ENCODE measurements around the gene OLFML2A.
"Not testable (repeated sequence)": the region's sequence is repeated elsewhere in the genome, so short reads cannot be mapped to it uniquely, and the experiment has no call there.

Gene OLFML2A

DNA sequence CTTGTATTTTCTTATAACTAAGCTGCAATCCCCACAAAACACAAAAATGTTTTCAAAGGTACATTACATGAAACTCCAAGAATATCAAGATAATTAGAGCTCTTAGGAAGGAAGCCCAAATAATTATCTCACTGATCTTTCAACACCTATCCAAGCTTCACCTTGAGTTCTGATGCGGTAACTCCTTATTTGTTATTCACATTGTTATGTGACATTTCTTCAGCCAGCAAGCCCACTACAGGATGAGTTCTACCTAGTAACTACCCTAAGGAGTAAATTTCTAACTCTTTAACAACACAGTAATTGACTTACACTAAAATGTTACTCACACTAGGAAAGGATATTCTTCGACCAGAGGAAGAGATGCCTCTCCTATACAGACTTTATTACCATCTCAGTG, 15.7 kb upstream of the OLFML2A start:
- no peak for DNase-seq (ENCODE audit: low read depth)

DNA sequence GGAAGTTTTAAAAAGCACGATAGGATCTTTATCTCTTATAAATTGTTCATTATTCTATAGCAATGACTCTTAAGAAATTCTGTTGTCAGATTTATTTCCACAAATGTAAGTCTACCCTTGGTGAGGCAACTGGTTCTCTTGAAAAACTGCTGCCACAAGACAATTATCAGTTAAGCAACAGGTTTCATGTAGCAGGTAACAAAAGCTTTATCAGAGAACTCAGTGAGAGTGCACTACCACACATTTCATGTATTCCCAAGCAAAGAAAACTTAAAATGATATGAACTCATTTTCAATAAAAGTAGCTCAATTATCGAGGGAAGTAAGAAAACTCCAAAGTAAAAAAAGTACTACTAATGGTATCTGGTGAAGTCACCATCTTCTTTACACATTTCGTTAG, 15.2 kb upstream of the OLFML2A start:
- DNase-seq (ENCODE audit: low read depth), result no peak

DNA sequence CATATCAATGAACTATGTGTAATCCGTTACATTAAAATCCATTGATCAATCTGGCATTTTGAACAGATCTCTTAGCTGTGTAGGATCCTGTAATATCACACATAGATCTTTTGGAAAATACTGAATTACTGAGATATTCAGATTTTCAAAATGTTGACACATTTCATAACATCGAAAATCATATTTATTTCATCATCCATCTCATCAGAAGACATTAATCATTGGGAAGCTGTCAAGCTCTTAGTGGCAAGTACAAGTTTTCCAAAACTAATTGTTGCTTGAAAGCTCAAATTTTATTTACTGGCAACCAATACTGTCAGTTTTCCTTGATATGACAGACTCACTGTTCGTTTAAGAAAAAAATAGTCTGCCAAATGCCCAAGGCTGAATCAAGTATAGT, 14.3 kb upstream of the OLFML2A start:
- no peak for DNase-seq (ENCODE audit: low read depth)

GRCh38 chr9:124764774-124765438, 12.0 kb upstream of the OLFML2A start:
- no peak for DNase-seq (ENCODE audit: low read depth)

- no peak for DNase-seq (ENCODE audit: low read depth)
Measured at GRCh38 chr9:124765439-124765835, 11.5 kb upstream of the OLFML2A start.

GRCh38 chr9:124766326-124766725, 10.6 kb upstream of the OLFML2A start:
- DNase-seq (ENCODE audit: low read depth), result no peak

DNA sequence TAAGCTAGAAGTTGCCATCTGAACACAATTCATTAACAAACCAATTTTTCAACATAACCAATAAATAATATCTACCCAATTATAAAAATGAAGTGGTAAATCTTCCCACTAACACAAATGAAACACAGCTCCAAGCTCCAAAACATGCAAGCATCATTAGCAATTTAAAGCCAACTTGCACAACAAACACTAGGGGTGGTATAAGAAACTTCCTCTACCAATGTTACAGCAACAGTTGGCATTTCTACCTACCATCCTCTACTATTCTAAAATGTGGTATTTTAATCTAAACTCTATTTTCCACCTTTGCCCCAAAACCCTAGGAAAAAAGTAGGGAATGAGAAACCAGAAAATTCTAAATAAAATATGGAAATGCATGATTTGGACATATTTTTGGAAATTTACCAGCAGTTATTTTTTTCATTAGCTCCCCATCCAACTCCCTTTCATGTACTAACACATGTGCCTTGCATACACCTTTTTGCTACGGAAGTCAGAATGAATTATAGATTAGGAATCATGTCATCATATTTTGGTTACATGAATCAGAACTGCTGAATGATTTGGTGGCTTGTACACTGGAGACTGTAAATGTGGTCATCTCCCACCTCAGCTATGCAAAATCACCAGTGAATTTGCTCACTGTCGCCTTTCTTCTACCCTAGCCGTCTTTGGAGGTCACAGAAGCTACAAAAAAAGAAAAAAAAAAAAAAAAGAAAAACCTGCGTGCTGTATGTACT, 9.9 kb upstream of the OLFML2A start:
- no peak for DNase-seq (ENCODE audit: low read depth)

DNA sequence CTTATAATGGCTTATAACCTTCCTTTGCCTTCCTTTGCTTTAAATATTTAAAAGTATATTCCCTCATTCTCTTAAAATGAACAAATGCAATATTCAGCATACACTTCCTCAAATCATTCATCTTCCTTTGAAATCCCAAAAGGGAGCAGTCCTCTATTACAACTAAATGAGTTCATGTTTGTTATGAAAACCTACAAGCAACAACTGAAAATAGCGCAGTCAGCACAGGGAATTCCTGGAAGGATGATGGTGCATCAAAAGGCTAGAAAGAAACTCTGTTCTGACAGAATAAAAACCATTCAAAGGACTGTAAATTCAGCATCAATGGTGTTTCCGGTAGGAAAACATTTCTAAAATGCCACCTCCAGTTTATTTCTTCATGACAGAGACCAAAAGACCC, 9.1 kb upstream of the OLFML2A start:
- no peak for DNase-seq (ENCODE audit: low read depth)

DNA sequence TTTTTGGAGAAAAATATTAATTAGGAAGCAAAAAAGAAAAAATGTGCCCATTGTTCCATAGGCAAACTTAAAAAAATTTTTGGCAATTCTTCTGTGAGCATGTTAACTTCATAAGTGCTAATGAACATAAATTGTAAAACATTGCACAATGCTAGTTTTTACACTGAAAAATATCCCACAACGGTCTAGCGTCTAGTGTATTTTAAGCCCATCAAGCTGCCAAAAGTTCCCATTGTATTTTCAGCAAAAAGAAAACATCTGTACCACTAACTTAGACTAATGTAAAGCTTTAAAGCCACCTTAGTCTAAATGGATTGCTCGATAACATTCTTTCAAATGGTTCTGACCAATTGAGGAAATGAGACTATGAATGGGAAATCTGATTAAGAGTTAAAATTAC, 8.6 kb upstream of the OLFML2A start:
- no peak for DNase-seq (ENCODE audit: low read depth)

GRCh38 chr9:124768750-124769548, 8.0 kb upstream of the OLFML2A start:
- DNase-seq (ENCODE audit: low read depth), result no peak

GRCh38 chr9:124769549-124770358, 7.2 kb upstream of the OLFML2A start:
- no peak for DNase-seq (ENCODE audit: low read depth)

- no peak for DNase-seq (ENCODE audit: low read depth)
Measured at GRCh38 chr9:124770359-124771020, 6.4 kb upstream of the OLFML2A start.

GRCh38 chr9:124771021-124771866, 5.7 kb upstream of the OLFML2A start, which contains the start of gene NR6A1:
Gene NR6A1 (minus strand): TSS chr9:124771311.
- DNase-seq (ENCODE audit: low read depth), result peak; percentile 84

GRCh38 chr9:124771867-124772679, 4.9 kb upstream of the OLFML2A start:
- peak; percentile 12 for DNase-seq (ENCODE audit: low read depth)

DNA sequence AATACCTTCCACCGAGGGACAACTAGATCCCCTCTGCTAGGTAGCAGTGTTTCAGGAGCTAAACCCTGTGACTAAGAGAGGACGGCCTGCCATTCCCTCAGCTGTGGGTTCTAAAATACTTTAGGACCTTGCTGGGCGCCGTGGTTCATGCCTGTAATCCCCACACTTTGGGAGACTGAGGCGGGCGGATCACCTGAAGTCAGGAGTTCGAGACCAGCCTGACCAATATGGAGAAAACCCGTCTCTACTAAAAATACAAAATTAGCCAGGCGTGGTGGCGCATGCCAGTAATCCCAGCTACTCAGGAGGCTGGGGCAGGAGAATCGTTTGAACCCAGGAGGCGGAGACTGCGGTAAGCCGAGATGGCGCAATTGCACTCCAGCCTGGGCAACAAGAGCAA, 4.1 kb upstream of the OLFML2A start:
- not testable (repeated sequence) for DNase-seq (ENCODE audit: low read depth)

DNA sequence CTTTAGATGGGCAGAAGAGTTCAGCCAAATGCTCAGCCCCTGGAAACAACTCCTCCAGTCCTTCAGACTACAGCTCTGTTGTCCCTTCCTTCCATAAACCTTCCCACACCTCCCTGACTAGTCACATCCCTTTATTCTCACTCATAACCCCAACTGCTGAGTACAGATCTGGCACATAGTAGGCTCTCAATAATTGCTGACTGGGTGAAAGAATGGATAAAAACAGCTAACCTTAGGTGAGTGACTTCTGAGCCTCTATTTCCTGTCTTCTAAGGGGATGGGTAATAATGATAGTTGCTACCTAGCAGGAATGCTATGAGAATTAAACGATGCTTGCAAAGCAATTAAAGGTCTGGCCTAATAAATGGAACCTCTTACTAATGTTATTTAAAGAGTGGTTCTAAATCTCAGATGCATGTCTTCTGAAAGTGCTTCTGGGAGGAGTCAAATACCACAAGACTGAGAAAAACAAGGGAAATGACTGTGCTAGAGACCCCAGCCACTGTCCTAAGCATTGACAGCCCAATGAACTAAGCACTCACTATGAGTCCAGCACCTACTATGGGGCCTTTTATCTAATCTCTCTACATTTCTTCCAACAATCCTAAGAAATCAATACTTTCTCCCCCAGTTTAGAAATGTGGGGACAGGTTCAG, 3.3 kb upstream of the OLFML2A start:
- DNase-seq (ENCODE audit: low read depth), result no peak

DNA sequence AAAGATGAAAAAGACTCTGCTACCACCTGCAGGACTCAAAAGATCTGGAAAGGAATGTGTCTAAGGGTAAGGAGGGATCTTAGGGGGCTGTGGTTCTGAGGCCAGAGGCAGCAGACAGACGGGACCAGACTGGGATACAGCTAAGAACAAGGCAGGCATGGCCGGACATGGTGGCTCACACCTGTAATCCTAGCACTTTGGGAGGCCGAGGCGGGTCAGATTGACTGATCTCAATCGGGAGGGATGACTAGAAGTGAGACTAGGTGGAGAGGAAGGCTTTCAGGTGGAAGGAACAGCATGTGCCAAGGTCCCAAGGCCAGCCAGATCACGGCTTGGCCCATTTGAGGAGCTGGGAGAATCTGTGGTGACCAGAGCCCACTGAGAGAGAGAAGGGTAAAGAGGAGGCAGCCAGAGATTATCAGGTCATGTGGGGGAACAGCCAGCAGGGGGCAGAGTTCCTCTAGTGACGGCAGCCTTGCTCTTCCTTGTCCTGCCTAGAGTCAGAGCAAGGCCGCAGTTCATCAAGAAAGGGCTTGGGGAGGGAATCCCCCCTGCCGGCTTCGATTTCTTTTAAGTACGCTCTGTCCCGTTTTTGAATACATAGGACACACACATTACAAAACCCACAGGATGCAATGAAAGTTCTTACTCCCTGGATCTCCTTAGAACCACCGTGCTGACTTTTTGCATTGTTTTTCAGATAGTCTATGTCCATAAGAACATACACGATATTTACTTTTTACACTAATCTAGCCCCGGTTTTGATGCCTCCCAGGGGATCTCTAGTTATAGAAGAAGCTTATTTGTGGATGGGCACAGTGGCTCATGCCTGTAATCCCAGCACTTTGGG, 2.6 kb upstream of the OLFML2A start:
- DNase-seq (ENCODE audit: low read depth), result peak; percentile 75

DNA sequence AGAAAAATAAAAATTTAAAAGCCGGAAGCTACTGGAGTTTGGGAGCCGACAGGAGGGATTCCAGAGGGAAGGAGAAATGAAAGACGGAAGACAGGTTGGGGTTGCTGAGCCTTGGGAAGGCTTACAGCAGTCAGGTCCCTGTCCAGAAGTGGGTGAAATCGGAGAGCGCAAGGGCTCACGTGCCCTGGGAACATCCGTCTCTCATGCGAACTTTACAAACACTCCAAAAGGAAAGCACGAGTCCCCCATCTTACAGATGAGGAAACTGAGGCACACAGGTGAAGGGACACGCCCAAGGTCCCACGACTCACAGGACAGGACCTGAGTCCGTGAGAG, 347 bp upstream of the OLFML2A start:
- no peak for DNase-seq (ENCODE audit: low read depth)

Data from stimulated activated CD8-positive, alpha-beta memory T cell treated with anti-CD3 and anti-CD28 coated beads, Interleukin-15, amount 100 ng/mL, for 1 hour (primary cell).